HepG2 (cell line): ENCODE results near the gene RAB15. TPM values are rescaled to one million over a fixed set of nuclear protein-coding genes. Genes with fewer than 3 reads are reported as not detected.

Experiments
- AGO2 ChIP-seq: fragments of 200-400 bp; formaldehyde crosslinking; optimal IDR thresholded peaks from 2 replicates; pipeline ENCODE3; 2017; ENCODE audit warnings: mild to moderate bottlenecking, low read depth, low read length, moderate library complexity
- ATF1 ChIP-seq: IDR thresholded peaks from 2 replicates; pipeline ENCODE4 v1.6.1; 2016; ENCODE audit warnings: mild to moderate bottlenecking, control low read depth
- DMAP1 ChIP-seq: IDR thresholded peaks from 2 replicates; pipeline ENCODE4 v1.6.1; 2016
- ERF ChIP-seq: IDR thresholded peaks from 2 replicates; pipeline ENCODE4 v1.6.1; 2018; ENCODE audit warnings: missing biosample characterization, missing genetic modification reagents
- NRL ChIP-seq: sonication (generic); formaldehyde crosslinking; IDR thresholded peaks from 2 replicates; pipeline ENCODE4 v1.5.0; 2020; ENCODE audit warnings: missing genetic modification reagents, mild to moderate bottlenecking, moderate library complexity, borderline replicate concordance
- TEAD3 ChIP-seq: optimal IDR thresholded peaks from 2 replicates; pipeline ENCODE3; 2016; ENCODE audit warnings: borderline replicate concordance
- ZFY ChIP-seq: sonication (generic); formaldehyde crosslinking; IDR thresholded peaks from 2 replicates; pipeline ENCODE4 v1.4.0; 2020; ENCODE audit warnings: missing genetic modification reagents
- ZNF225 ChIP-seq: sonication (generic); formaldehyde crosslinking; IDR thresholded peaks from 2 replicates; pipeline ENCODE4 v1.4.0; 2020; ENCODE audit warnings: mild to moderate bottlenecking, missing genetic modification reagents
- ZNF343 ChIP-seq: sonication (generic); formaldehyde crosslinking; IDR thresholded peaks from 2 replicates; pipeline ENCODE4 v1.4.0; 2020; ENCODE audit warnings: mild to moderate bottlenecking, missing genetic modification reagents
- ZNF367 ChIP-seq: sonication (generic); formaldehyde crosslinking; IDR thresholded peaks from 2 replicates; pipeline ENCODE4 v1.4.0; 2020; ENCODE audit warnings: missing genetic modification reagents, borderline replicate concordance
- ZNF569 ChIP-seq: sonication (generic); formaldehyde crosslinking; IDR thresholded peaks from 2 replicates; pipeline ENCODE4 v1.5.0; 2020; ENCODE audit warnings: mild to moderate bottlenecking, missing genetic modification reagents, moderate library complexity, borderline replicate concordance
- ZNF850 ChIP-seq: sonication (generic); formaldehyde crosslinking; conservative IDR thresholded peaks from 2 replicates; pipeline ENCODE4 v1.9.0; 2021; ENCODE audit warnings: mild to moderate bottlenecking, missing genetic modification reagents
- ZSCAN30 ChIP-seq: sonication (generic); formaldehyde crosslinking; IDR thresholded peaks from 2 replicates; pipeline ENCODE4 v1.5.0; 2020; ENCODE audit warnings: mild to moderate bottlenecking, missing genetic modification reagents
- polyA plus RNA-seq, 8 experiments: library from polyadenylated mRNA; depleted of rRNA in 3 of 8; stranded (reverse) in 7 of 8; unstranded in 1 of 8; fragments of >200 nt; fragmentation: Illumina TruSeq in 4 of 8; extraction: Trizol in 4 of 8; gene quantifications; 2 replicates each; pipeline versions ENCODE4 v1.2.1 to v1.2.3, GENCODE V29; 2011 to 2016; ENCODE audit warnings: low read depth in 4 of 8, missing spikeins in 1 of 8, mixed read lengths in 1 of 8; ENCODE audit not compliant: insufficient read depth in 1 of 8
- total RNA-seq, 5 experiments: library from RNA; depleted of rRNA; stranded (reverse); fragments of >200 nt; fragmentation: Illumina TruSeq; extraction: Trizol; gene quantifications; 2 replicates each; pipeline ENCODE4 v1.2.3, GENCODE V29; 2016; ENCODE audit warnings: low read depth in 1 of 5
- TF ChIP-seq, protein P1 (sequence below): sonication (generic); formaldehyde crosslinking; IDR thresholded peaks from 2 replicates; pipeline ENCODE4 v1.5.1; 2020; ENCODE audit warnings: mild to moderate bottlenecking, missing genetic modification reagents, moderate library complexity
- TF ChIP-seq, protein P2 (sequence below): IDR thresholded peaks from 2 replicates; pipeline ENCODE4 v1.6.1; 2016
- TF ChIP-seq, protein P3 (sequence below): sonication (generic); formaldehyde crosslinking; IDR thresholded peaks from 2 replicates; pipeline ENCODE4 v1.4.0; 2020; ENCODE audit warnings: mild to moderate bottlenecking, missing genetic modification reagents
- TF ChIP-seq, protein P4 (sequence below): sonication (generic); formaldehyde crosslinking; IDR thresholded peaks from 2 replicates; pipeline ENCODE4 v1.4.0; 2020; ENCODE audit warnings: mild to moderate bottlenecking, missing genetic modification reagents
- TF ChIP-seq, protein P5 (sequence below): IDR thresholded peaks from 2 replicates; pipeline ENCODE4 v1.6.1; 2018; ENCODE audit warnings: missing genetic modification reagents
- TF ChIP-seq, protein P6 (sequence below): sonication (generic); formaldehyde crosslinking; IDR thresholded peaks from 2 replicates; pipeline ENCODE4 v1.5.0; 2020; ENCODE audit warnings: mild to moderate bottlenecking, missing genetic modification reagents
- TF ChIP-seq, protein P7 (sequence below): IDR thresholded peaks from 2 replicates; pipeline ENCODE4 v1.6.1; 2016; ENCODE audit warnings: mild to moderate bottlenecking, missing biosample characterization, missing genetic modification reagents
- TF ChIP-seq, protein P8 (sequence below): sonication (generic); formaldehyde crosslinking; IDR thresholded peaks from 2 replicates; pipeline ENCODE4 v1.4.0; 2020; ENCODE audit warnings: missing genetic modification reagents

RAB15 gene
- total and polyA plus RNA-seq, 2 of the 13 experiments (the other 11 are each of a cell fraction or from before 2014, with no cell fraction given), result 7.4 to 18.5 TPM

DNA sequence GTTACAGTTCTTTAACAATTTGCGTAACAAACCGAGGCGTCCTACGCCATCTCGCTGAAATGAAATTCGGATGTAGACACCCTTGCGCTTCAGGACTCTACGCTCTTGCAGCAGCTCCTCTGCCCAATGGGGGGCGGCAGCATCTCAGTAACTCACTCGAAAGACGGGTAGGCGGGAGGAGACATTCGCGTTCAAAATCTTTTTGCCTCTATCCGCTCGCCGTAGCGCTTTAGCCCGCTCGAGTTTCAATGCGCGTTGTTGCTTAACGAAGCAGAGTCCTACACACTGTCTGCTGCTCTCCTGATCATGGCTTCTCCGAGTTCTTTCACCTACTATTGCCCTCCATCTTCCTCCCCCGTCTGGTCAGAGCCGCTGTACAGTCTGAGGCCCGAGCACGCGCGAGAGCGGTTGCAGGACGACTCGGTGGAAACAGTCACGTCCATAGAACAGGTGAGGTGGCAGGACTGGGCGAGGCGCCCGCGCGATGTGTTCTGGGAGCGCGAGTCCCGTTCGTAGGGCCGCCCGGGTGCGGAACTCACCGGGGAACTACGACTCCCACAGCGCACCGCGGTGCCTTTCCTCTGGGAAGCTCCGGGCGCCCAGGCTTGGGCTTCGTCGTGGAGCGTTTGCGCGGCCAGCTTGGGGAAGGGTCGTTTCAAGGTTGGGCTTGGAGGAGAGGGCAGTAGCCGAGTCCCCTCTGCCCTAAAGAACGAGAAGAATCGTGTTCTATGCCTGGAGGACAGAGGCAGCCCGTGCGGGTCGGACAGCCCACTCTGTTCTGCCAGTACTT is 14.7 kb upstream of the RAB15 start, which contains the start of gene FNTB (continued):
- TF ChIP-seq TEAD3 (CRISPR knock-in tag) (peak; percentile 52), ZFY (CRISPR knock-in tag) (peak; percentile 78; the same call in 1 of the 2 replicates), ZNF367 (no peak), AGO2 (peak; percentile 75), ZNF850 (CRISPR knock-in tag) (no peak), ATF1 (CRISPR knock-in tag) (no peak; the same call in 1 of the 2 replicates), ZNF343 (CRISPR knock-in tag) (peak; percentile 71), ZNF569 (no peak; the same call in 1 of the 2 replicates), ZSCAN30 (CRISPR knock-in tag) (peak; percentile 94; the same call in 1 of the 2 replicates), ERF (CRISPR knock-in tag) (no peak; the same call in 1 of the 2 replicates), ZNF225 (peak; percentile 81), DMAP1 (CRISPR knock-in tag) (peak; percentile 99), NRL (CRISPR knock-in tag) (peak; percentile 88)
- TF ChIP-seq, protein P1, sequence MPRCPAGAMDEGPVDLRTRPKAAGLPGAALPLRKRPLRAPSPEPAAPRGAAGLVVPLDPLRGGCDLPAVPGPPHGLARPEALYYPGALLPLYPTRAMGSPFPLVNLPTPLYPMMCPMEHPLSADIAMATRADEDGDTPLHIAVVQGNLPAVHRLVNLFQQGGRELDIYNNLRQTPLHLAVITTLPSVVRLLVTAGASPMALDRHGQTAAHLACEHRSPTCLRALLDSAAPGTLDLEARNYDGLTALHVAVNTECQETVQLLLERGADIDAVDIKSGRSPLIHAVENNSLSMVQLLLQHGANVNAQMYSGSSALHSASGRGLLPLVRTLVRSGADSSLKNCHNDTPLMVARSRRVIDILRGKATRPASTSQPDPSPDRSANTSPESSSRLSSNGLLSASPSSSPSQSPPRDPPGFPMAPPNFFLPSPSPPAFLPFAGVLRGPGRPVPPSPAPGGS (CRISPR knock-in tag), result peak; percentile 94
- TF ChIP-seq, protein P2, sequence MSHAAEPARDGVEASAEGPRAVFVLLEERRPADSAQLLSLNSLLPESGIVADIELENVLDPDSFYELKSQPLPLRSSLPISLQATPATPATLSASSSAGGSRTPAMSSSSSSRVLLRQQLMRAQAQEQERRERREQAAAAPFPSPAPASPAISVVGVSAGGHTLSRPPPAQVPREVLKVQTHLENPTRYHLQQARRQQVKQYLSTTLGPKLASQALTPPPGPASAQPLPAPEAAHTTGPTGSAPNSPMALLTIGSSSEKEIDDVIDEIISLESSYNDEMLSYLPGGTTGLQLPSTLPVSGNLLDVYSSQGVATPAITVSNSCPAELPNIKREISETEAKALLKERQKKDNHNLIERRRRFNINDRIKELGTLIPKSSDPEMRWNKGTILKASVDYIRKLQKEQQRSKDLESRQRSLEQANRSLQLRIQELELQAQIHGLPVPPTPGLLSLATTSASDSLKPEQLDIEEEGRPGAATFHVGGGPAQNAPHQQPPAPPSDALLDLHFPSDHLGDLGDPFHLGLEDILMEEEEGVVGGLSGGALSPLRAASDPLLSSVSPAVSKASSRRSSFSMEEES (CRISPR knock-in tag), result peak; percentile 21; the same call in 1 of the 2 replicates
- TF ChIP-seq, protein P3, sequence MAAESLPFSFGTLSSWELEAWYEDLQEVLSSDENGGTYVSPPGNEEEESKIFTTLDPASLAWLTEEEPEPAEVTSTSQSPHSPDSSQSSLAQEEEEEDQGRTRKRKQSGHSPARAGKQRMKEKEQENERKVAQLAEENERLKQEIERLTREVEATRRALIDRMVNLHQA, result no peak
- TF ChIP-seq, protein P4, sequence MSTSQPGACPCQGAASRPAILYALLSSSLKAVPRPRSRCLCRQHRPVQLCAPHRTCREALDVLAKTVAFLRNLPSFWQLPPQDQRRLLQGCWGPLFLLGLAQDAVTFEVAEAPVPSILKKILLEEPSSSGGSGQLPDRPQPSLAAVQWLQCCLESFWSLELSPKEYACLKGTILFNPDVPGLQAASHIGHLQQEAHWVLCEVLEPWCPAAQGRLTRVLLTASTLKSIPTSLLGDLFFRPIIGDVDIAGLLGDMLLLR, result peak; percentile 62; the same call in 1 of the 2 replicates
- TF ChIP-seq, protein P5, sequence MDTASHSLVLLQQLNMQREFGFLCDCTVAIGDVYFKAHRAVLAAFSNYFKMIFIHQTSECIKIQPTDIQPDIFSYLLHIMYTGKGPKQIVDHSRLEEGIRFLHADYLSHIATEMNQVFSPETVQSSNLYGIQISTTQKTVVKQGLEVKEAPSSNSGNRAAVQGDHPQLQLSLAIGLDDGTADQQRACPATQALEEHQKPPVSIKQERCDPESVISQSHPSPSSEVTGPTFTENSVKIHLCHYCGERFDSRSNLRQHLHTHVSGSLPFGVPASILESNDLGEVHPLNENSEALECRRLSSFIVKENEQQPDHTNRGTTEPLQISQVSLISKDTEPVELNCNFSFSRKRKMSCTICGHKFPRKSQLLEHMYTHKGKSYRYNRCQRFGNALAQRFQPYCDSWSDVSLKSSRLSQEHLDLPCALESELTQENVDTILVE (CRISPR knock-in tag), result no peak
- TF ChIP-seq, protein P6, sequence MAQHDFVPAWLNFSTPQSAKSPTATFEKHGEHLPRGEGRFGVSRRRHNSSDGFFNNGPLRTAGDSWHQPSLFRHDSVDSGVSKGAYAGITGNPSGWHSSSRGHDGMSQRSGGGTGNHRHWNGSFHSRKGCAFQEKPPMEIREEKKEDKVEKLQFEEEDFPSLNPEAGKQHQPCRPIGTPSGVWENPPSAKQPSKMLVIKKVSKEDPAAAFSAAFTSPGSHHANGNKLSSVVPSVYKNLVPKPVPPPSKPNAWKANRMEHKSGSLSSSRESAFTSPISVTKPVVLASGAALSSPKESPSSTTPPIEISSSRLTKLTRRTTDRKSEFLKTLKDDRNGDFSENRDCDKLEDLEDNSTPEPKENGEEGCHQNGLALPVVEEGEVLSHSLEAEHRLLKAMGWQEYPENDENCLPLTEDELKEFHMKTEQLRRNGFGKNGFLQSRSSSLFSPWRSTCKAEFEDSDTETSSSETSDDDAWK (CRISPR knock-in tag), result no peak
- TF ChIP-seq, protein P7, sequence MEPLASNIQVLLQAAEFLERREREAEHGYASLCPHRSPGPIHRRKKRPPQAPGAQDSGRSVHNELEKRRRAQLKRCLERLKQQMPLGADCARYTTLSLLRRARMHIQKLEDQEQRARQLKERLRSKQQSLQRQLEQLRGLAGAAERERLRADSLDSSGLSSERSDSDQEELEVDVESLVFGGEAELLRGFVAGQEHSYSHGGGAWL (CRISPR knock-in tag), result no peak
- TF ChIP-seq, protein P8, sequence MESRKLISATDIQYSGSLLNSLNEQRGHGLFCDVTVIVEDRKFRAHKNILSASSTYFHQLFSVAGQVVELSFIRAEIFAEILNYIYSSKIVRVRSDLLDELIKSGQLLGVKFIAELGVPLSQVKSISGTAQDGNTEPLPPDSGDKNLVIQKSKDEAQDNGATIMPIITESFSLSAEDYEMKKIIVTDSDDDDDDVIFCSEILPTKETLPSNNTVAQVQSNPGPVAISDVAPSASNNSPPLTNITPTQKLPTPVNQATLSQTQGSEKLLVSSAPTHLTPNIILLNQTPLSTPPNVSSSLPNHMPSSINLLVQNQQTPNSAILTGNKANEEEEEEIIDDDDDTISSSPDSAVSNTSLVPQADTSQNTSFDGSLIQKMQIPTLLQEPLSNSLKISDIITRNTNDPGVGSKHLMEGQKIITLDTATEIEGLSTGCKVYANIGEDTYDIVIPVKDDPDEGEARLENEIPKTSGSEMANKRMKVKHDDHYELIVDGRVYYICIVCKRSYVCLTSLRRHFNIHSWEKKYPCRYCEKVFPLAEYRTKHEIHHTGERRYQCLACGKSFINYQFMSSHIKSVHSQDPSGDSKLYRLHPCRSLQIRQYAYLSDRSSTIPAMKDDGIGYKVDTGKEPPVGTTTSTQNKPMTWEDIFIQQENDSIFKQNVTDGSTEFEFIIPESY (CRISPR knock-in tag), result no peak; the same call in 1 of the 2 replicates
